ENCODE measurements around the gene CETN1.
A peak's percentile ranks its signal among the peaks of the same experiment; 100 is the strongest.

CETN1 gene

GRCh38 chr18:627231-627630 lies 47.1 kb downstream of the CETN1 start:
- DNase-seq, result no peak

DNA sequence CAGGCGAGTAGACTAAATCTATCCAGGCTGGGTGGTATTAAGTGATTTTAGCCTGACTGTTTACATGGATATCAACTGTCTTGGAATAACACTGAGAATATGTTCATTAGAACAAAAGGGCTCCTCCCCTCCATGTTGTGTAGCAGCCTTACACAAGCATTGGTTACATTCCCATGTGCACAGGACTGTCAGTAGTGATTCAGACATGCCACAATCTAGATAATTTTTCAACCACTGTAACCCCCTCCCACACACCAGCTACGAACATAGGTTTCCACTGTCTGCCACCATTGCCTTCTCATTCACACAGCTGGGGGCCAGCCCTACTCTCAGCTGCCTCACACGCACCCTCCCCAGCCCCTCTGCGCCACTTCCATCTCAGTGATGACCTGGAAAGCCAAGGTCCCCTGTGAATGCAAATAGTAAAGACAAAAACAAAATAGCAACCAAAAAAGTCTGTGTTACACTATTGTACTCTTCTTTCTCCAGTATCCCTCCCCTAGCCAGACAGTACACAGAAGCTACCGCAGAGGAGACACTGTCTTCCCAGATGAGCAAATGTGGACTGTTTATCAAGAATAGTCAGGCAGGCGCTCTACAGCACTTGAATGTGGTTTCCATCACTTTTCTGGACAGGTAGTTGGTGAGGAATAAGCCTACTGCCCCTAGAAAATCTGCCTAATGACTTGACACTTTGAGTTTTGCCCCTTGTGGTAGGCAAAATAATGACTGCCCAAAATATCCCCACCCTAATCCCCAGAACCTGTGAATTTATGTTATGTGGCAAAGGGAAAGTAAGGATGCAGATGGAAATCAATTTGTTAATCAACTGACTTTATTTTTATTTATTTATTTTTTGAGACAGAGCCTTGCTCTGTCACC lies 49.3 kb downstream of the CETN1 start:
- DNase-seq, result peak; percentile 10

DNA sequence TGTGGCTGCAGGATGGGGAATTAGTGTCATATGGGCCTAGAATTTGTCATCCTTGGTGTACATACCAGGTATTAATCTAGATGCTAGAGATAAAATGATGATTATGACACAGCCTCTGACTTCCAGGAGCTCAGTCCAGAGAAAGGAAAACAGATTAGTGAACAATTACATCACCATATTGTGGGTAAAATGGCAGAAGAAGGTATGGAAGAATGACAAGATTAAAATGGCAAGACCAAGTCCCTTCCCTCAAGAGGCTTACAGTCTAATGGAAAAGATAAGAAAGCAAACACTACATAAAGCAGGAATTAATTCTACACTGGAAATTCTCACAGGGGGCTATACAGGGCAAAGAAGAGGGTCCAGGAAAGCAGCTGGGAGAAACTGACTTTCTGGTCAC lies 51.4 kb downstream of the CETN1 start:
- no peak for DNase-seq
